ENCODE data around the gene RPA3. TPM values are rescaled to one million over a fixed set of nuclear protein-coding genes. Genes with fewer than 3 reads are reported as not detected.
"Not testable (repeated sequence)": the region's sequence is repeated elsewhere in the genome, so short reads cannot be mapped to it uniquely, and the experiment has no call there.

Gene RPA3
- total and polyA plus RNA-seq, 2 donors from 2014 or later = 33.7 to 59.4 TPM

DNA sequence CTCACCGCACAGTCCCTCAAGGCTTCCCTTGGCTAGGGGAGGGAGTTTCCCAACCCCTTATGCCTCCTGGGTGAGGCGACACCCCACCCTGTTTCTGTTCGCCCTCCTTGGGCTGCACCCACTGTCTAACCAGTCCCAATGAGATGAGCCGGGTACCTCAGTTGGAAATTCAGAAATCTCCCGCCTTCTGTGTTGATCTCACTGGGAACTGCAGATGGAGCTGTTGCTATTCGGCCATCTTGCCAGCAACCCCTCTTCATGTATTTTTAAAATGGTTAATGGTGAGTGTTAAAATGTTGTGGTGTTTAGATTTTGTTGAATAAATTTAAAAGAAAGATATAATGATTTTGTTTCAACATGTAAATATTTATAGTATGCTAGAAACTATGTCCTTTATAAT lies 55.9 kb downstream of the RPA3 start:
- no peak overlapping the region for H3K4me3 ChIP-seq (ENCODE audit: low read length in 3 of 3)
- H3K27me3 ChIP-seq (ENCODE audit: control insufficient read depth, insufficient read depth, low read length) = no peaks in the 10 kb centered on the region
- no peaks in the 10 kb centered on the region for H3K4me1 ChIP-seq (ENCODE audit: control insufficient read depth in 2 of 3, insufficient read depth in 2 of 3, low read depth in 1 of 3, low read length in 3 of 3)
- no peaks in the 10 kb centered on the region for H3K36me3 ChIP-seq (ENCODE audit: control insufficient read depth in 2 of 3, insufficient read depth in 3 of 3, low read length in 3 of 3)
- no peak overlapping the region for H3K27ac ChIP-seq (ENCODE audit: low read depth in 2 of 2, low read length in 2 of 2)
- no peaks in the 10 kb centered on the region for H3K9me3 ChIP-seq (ENCODE audit: control insufficient read depth in 2 of 3, insufficient read depth in 1 of 3, low read length in 3 of 3)
- DNase-seq (no peak), FAIRE-seq (no peak)
- TF ChIP-seq, protein P1, sequence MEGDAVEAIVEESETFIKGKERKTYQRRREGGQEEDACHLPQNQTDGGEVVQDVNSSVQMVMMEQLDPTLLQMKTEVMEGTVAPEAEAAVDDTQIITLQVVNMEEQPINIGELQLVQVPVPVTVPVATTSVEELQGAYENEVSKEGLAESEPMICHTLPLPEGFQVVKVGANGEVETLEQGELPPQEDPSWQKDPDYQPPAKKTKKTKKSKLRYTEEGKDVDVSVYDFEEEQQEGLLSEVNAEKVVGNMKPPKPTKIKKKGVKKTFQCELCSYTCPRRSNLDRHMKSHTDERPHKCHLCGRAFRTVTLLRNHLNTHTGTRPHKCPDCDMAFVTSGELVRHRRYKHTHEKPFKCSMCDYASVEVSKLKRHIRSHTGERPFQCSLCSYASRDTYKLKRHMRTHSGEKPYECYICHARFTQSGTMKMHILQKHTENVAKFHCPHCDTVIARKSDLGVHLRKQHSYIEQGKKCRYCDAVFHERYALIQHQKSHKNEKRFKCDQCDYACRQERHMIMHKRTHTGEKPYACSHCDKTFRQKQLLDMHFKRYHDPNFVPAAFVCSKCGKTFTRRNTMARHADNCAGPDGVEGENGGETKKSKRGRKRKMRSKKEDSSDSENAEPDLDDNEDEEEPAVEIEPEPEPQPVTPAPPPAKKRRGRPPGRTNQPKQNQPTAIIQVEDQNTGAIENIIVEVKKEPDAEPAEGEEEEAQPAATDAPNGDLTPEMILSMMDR (IDR thresholded peaks at IDR 0.05; ENCODE audit: borderline replicate concordance, extremely low read depth, insufficient read depth) = no peak
- intact Hi-C loops (cut with DNase I) = no loop called here
- no peak overlapping the region for H3K9ac ChIP-seq (ENCODE audit: low read length in 3 of 3)

DNA sequence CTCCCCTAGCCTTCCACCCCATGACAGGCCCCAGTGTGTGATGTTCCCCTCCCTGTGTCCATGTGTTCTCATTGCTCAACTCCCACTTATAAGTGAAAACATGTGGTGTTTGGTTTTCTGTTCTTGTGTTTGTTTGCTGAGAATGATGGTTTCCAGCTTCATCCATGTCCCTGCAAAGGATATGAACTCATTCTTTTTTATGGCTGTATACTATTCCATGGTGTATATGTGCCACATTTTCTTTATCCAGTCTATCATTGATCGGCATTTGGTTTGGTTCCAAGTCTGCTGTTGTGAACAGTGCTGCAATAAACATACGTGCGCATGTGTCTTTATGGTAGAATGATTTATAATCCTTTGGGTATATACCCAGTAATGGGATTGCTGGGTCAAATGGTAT lies 61.9 kb downstream of the RPA3 start:
- intact Hi-C loops (cut with DNase I); FAIRE-seq; H3K27ac ChIP-seq (ENCODE audit: low read depth in 2 of 2, low read length in 2 of 2); H3K27me3 ChIP-seq (ENCODE audit: control insufficient read depth, insufficient read depth, low read length); H3K4me1 ChIP-seq (ENCODE audit: control insufficient read depth in 2 of 3, insufficient read depth in 2 of 3, low read depth in 1 of 3, low read length in 3 of 3); H3K9ac ChIP-seq (ENCODE audit: low read length in 3 of 3); H3K36me3 ChIP-seq (ENCODE audit: control insufficient read depth in 2 of 3, insufficient read depth in 3 of 3, low read length in 3 of 3); H3K9me3 ChIP-seq (ENCODE audit: control insufficient read depth in 2 of 3, insufficient read depth in 1 of 3, low read length in 3 of 3); DNase-seq; H3K4me3 ChIP-seq (ENCODE audit: low read length in 3 of 3): not testable (repeated sequence)

DNA sequence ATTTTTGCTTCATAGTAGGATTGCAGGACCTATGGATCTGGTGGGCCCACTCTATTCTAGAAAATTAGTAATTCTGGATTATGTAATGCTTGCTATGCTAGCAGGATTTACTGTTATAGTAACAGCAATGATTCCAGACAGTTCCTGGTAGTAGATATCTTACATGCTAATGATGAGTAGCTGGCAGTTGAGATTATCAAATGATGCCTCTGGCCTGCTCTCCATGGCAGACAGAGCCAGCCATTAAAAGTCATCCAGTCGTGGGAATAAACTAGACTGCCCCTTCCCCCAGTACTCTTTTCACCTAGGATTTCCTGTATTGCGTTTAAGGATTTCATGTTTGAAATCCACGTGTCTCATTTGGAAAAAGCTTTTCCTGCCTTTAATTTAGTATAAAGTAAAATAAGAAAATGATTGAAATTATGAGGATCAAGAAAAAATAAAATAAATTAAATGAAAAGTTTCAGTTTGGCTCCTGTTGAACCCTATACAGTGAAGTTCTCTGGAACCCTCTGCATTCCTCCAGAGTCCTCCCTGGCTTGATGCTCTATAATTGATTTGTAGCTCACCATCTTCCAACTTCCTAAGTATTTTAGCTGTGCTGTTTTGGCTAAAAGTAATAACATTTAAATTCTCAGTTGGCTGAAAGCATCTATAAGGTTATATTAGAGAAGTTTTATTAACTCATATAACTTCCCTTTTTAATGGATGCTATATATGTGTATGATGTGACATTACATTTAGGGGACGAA lies 63.3 kb downstream of the RPA3 start:
- Histone ChIP-seq H3K27ac (ENCODE audit: low read depth in 2 of 2, low read length in 2 of 2) (no peak overlapping the region), H3K9me3 (ENCODE audit: control insufficient read depth in 2 of 3, insufficient read depth in 1 of 3, low read length in 3 of 3) (no peaks in the 10 kb centered on the region), H3K9ac (ENCODE audit: low read length in 3 of 3) (no peak overlapping the region), H3K36me3 (ENCODE audit: control insufficient read depth in 2 of 3, insufficient read depth in 3 of 3, low read length in 3 of 3) (no peaks in the 10 kb centered on the region), H3K27me3 (ENCODE audit: control insufficient read depth, insufficient read depth, low read length) (no peaks in the 10 kb centered on the region), H3K4me1 (ENCODE audit: control insufficient read depth in 2 of 3, insufficient read depth in 2 of 3, low read depth in 1 of 3, low read length in 3 of 3) (no peaks in the 10 kb centered on the region), H3K4me3 (ENCODE audit: low read length in 3 of 3) (no peak overlapping the region)
- FAIRE-seq (no peak), DNase-seq (no peak)
- intact Hi-C loops (cut with DNase I) = no loop called here
- TF ChIP-seq, protein P1 (IDR thresholded peaks at IDR 0.05; ENCODE audit: borderline replicate concordance, extremely low read depth, insufficient read depth) = no peak

DNA sequence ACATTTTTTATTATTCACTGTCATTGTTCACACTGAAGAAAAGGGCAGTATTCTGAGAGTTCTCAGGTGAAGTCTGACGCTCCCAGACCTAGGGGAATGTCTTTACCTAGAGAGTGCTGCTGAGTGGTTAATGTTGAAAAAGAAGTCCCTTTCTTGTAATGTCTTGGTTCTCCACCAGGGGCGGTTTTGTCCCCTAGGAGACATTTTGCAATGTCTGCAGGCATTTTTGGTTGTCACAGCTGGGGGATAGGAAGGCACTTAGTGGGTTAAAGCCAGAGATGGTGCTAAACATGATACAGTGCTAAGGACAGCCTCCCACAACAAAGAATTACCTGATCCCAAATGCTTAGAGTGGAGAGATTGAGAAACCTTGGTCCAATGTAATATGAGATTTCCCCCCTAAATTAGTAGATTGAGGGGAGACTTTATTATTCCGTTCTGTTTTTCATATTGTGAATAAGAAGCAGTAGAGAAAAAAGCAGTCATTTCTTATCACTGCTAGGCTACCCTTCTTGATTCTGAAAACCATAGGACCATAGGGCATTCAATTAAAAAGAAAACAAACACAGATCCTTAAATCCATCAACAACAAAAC lies 64.7 kb downstream of the RPA3 start:
- TF ChIP-seq, protein P1 (IDR thresholded peaks at IDR 0.05; ENCODE audit: borderline replicate concordance, extremely low read depth, insufficient read depth) = peak; percentile 26
- Histone ChIP-seq H3K9ac (ENCODE audit: low read length in 3 of 3) (no peak overlapping the region), H3K4me1 (ENCODE audit: control insufficient read depth in 2 of 3, insufficient read depth in 2 of 3, low read depth in 1 of 3, low read length in 3 of 3) (no peaks in the 10 kb centered on the region), H3K27ac (ENCODE audit: low read depth in 2 of 2, low read length in 2 of 2) (no peak overlapping the region), H3K9me3 (ENCODE audit: control insufficient read depth in 2 of 3, insufficient read depth in 1 of 3, low read length in 3 of 3) (no peaks in the 10 kb centered on the region), H3K36me3 (ENCODE audit: control insufficient read depth in 2 of 3, insufficient read depth in 3 of 3, low read length in 3 of 3) (no peaks in the 10 kb centered on the region), H3K4me3 (ENCODE audit: low read length in 3 of 3) (no peak overlapping the region), H3K27me3 (ENCODE audit: control insufficient read depth, insufficient read depth, low read length) (no peaks in the 10 kb centered on the region)
- intact Hi-C loops (cut with DNase I) = no loop called here
- DNase-seq (peak in 3 of 5 donors; percentile 37 to 61 (median 54)), FAIRE-seq (no peak)

Measured in kidney (tissue), 14 donors.